Measurements from ENCODE around the gene FBXL7.

Gene FBXL7

DNA sequence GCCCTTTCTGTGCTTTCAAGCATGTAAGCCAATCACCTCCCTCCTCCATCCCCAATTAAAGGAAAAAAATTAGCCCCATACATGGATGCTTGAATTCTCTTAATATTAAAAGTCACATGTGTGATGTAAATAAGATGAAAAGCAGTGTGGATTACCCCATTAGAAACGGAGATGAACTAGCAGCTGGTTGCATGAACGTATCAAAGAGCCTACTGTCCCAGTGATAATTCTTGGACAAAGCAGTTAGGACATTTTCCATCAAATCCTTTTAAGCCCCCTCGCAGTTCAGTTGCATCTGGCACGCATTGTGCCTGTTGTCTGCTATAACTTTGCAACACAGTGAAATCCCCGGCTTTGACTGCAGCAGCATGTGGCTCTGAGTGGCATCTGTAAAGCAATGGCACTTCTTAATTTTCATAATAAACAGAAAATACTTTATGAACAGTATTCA, 285.6 kb downstream of the FBXL7 start:
- peak; percentile 57 for DNase-seq
- TF ChIP-seq, protein P1, sequence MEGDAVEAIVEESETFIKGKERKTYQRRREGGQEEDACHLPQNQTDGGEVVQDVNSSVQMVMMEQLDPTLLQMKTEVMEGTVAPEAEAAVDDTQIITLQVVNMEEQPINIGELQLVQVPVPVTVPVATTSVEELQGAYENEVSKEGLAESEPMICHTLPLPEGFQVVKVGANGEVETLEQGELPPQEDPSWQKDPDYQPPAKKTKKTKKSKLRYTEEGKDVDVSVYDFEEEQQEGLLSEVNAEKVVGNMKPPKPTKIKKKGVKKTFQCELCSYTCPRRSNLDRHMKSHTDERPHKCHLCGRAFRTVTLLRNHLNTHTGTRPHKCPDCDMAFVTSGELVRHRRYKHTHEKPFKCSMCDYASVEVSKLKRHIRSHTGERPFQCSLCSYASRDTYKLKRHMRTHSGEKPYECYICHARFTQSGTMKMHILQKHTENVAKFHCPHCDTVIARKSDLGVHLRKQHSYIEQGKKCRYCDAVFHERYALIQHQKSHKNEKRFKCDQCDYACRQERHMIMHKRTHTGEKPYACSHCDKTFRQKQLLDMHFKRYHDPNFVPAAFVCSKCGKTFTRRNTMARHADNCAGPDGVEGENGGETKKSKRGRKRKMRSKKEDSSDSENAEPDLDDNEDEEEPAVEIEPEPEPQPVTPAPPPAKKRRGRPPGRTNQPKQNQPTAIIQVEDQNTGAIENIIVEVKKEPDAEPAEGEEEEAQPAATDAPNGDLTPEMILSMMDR (IDR thresholded peaks at IDR 0.05; ENCODE audit: low read depth, low read length), result no peak
- Histone ChIP-seq H3K27me3 (ENCODE audit: insufficient read depth, low read depth, severe bottlenecking) (no peaks in the 10 kb centered on the region), H3K9me3 (ENCODE audit: severe bottlenecking) (no peaks in the 10 kb centered on the region), H3K27ac (no peak overlapping the region), H3K4me3 (ENCODE audit: low read depth, low read length) (no peak overlapping the region), H3K36me3 (no peaks in the 10 kb centered on the region)

DNA sequence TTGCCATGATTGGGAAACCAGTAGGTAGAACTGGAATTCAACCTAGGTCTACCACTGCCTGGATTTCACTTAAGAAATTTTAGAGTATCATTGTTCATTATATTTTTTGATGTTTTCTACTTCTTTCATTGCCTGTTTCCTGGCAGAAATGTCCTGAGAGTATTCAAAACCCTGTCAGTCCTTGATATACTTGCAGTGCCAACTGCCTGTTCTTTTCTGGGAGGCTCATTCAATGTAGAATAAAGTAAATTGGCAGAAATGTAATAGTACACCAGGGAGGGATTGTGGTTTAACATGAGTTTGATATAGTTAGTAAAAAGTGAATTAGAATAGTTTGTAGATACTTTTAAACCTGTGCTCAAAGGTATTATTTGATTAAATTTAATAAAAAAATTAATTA, 286.3 kb downstream of the FBXL7 start:
- Histone ChIP-seq H3K36me3 (no peaks in the 10 kb centered on the region), H3K9me3 (ENCODE audit: severe bottlenecking) (no peaks in the 10 kb centered on the region), H3K27ac (no peak overlapping the region), H3K27me3 (ENCODE audit: insufficient read depth, low read depth, severe bottlenecking) (no peaks in the 10 kb centered on the region), H3K4me3 (ENCODE audit: low read depth, low read length) (no peak overlapping the region)
- no peak for DNase-seq
- TF ChIP-seq, protein P1 (IDR thresholded peaks at IDR 0.05; ENCODE audit: low read depth, low read length), result no peak

DNA sequence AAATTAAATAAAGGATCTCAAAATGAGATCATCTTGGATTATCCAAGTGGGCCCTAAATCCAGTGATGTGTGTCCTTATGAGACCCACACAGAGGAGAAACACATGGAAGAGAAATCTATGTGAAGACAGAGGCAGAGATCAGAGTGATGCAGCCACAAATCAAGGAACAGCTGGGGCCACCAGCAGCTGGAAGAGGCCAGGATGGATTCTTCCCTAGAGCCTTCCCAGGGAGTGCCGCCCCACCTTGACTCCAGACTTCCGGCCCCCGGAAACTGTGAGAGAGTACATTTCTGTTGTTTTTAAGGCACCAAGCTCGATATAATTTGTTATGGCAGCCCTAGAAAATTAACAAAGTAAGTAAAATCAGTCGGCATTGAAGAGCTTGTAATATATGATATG, 286.9 kb downstream of the FBXL7 start:
- TF ChIP-seq, protein P1 (IDR thresholded peaks at IDR 0.05; ENCODE audit: low read depth, low read length), result no peak
- H3K27me3 ChIP-seq (ENCODE audit: insufficient read depth, low read depth, severe bottlenecking), result no peaks in the 10 kb centered on the region
- H3K4me3 ChIP-seq (ENCODE audit: low read depth, low read length), result no peak overlapping the region
- DNase-seq, result no peak
- H3K36me3 ChIP-seq, result no peaks in the 10 kb centered on the region
- no peak overlapping the region for H3K27ac ChIP-seq
- no peaks in the 10 kb centered on the region for H3K9me3 ChIP-seq (ENCODE audit: severe bottlenecking)

DNA sequence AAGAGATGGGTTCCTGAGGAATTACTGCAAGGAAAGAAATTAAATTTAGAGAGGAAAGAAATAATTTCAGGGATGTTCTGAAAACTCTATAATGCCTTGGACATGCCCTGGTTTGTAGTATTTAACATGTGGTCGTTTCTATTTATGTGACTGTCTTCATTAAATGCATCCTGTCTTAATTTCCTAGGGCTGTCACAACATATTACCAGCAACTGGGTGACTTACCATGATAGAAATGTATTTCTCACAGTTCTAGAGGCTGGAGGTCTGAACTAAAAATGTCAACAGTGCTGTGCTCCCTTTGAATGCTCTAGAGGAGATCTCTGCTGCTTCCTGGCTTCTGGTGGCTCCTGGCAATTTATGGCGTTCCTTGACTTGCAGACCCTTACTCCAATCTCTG, 287.7 kb downstream of the FBXL7 start:
- no peaks in the 10 kb centered on the region for H3K36me3 ChIP-seq
- H3K27ac ChIP-seq, result no peak overlapping the region
- no peak overlapping the region for H3K4me3 ChIP-seq (ENCODE audit: low read depth, low read length)
- DNase-seq, result no peak
- TF ChIP-seq, protein P1 (IDR thresholded peaks at IDR 0.05; ENCODE audit: low read depth, low read length), result no peak
- H3K9me3 ChIP-seq (ENCODE audit: severe bottlenecking), result no peaks in the 10 kb centered on the region
- H3K27me3 ChIP-seq (ENCODE audit: insufficient read depth, low read depth, severe bottlenecking), result no peaks in the 10 kb centered on the region

DNA sequence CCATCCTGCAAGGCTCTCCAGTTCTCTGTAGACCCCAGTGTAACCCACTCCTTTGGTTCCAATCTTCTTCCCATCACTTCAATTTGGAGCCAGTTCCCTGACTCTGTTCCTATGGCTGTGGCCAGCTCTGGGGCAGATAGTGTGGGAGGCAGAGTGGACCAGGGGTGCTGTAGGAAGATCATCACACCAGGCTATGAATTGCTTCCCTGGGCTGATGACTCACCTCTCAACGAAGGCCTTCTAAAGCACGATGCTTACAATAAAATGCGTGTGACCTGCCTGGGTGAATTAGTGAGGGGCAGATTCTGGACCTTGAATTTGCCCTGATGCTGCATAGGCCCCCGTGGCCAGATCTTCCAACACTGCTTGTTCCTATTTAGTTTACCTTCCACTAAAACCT, 289.7 kb downstream of the FBXL7 start:
- no peaks in the 10 kb centered on the region for H3K36me3 ChIP-seq
- DNase-seq, result no peak
- no peaks in the 10 kb centered on the region for H3K27me3 ChIP-seq (ENCODE audit: insufficient read depth, low read depth, severe bottlenecking)
- H3K4me3 ChIP-seq (ENCODE audit: low read depth, low read length), result no peak overlapping the region
- H3K27ac ChIP-seq, result no peak overlapping the region
- TF ChIP-seq, protein P1 (IDR thresholded peaks at IDR 0.05; ENCODE audit: low read depth, low read length), result no peak
- no peaks in the 10 kb centered on the region for H3K9me3 ChIP-seq (ENCODE audit: severe bottlenecking)

DNA sequence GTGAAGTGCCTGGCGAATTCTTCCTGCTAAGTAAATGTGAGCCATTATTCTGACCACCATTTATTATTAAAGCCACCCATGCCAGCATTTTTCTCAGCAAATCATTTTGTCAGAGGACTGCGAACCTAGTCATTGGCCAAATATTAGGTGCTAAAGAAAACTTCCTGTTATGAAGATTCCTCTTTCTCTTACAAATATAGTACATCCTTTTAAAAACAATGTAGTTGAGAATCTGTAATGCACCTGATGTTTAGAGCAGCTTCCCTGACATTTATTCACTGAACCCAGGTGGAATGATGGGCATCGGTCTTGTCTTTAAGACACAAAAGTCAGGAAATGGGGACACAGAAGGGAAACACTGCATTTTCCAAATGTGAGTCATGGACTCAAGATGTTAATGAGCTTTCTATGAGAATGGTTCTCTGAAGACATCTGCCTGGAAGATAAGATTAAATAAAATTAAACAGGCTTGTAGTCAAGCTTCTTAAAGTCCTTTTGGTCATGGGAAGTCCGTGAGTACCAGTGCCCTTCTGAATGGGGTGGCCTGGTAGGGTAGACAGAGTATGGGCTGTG, 290.6 kb downstream of the FBXL7 start:
- Histone ChIP-seq H3K9me3 (ENCODE audit: severe bottlenecking) (no peaks in the 10 kb centered on the region), H3K27ac (no peak overlapping the region), H3K4me3 (ENCODE audit: low read depth, low read length) (no peak overlapping the region), H3K36me3 (no peaks in the 10 kb centered on the region), H3K27me3 (ENCODE audit: insufficient read depth, low read depth, severe bottlenecking) (no peaks in the 10 kb centered on the region)
- no peak for DNase-seq
- TF ChIP-seq, protein P1 (IDR thresholded peaks at IDR 0.05; ENCODE audit: low read depth, low read length), result no peak

Data from WERI-Rb-1 (cell line).